ENCODE data around the gene BFSP1.

DNA sequence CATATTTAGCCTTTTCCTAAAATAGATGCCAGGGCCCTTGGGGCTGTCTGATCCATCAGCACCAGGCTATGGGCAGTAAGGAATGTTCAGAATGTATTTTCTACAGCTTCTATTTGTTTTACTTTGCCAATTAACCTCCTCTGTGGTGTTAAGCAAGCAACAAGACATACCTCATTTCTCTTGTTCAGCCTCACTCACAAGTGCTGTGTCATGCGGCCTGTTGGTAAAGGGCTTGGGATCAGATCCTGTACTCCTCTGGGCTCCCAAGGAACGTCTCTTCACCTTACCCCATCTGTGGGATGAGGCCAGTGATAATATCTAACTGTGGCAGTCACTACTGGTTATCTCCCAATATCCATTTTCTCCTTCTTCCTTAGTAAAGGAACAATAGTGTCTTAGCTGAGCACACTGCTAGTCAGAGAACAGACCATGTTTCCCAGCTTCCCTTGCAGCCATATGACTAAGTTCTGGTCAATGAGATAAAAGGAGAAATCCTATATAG lies 31.7 kb upstream of the BFSP1 start:
- TF ChIP-seq CTCF (conservative IDR thresholded peaks at IDR 0.05 in 1 of 2, IDR thresholded peaks at IDR 0.05 in 1 of 2; ENCODE audit: low read depth in 1 of 2, low read length in 2 of 2) (no peak), EZH2 (IDR thresholded peaks at IDR 0.05; ENCODE audit: low read length, missing control alignments) (no peak)

Measured in fibroblast of lung (primary cell).